GM19455 (cell line): ENCODE results near the gene LYPD8.

ENCODE experiments used
- ATAC-seq: cut with Tn5 transposase; IDR thresholded peaks from one replicate; pipeline ENCODE4 v1.9.1; 2021; ENCODE audit not compliant: unreplicated experiment

The LYPD8 gene

DNA sequence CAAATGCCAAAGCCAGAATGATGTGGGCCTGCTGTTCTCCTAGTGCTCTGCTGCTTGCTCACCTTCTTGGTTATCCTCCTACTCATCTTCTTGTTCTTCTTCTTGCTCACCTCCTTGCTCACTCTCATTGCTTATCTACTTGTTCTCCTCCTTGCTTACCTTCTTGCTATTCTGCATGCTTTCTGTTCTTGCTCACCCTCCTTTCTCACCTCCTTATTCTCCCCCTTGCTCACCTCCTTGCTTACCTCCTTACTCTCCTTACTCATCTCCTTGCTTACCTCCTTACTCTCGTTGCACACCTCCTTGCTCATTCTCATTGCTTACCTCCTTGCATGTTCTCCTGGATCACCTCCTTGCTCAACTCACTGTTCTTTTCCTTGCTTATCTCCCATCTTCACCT lies 52.8 kb downstream of the LYPD8 start, which contains the start of gene OR14I1:
OR14I1 (minus strand) TSS at position 53 of the 400 bp plus-strand sequence.
- no peak for ATAC-seq

GRCh38 chr1:248699099-248699498 lies 56.5 kb downstream of the LYPD8 start:
- no peak for ATAC-seq

GRCh38 chr1:248697907-248698306 lies 57.7 kb downstream of the LYPD8 start:
- no peak for ATAC-seq

- ATAC-seq: no peak
Measured at GRCh38 chr1:248696774-248697173, 58.8 kb downstream of the LYPD8 start.

DNA sequence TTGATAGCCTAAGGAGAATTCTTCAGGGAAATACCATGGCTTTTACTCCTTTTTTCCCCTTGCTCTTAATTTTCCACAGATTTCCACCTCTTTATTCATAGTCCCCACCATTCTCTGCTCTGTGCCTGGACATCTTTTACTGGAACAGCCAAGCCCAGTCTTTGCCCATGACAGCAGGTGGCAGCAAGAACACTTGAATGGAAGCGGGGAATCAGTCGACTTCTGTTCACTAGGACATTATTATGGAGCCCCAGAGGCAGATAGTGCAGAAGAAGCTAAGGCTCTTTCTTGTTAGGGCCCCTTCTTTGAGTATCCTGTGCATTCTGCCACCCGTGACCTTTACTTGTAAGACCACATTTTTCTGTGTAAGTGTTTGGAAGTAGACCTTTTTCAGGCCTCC lies 59.3 kb downstream of the LYPD8 start:
- ATAC-seq: no peak

DNA sequence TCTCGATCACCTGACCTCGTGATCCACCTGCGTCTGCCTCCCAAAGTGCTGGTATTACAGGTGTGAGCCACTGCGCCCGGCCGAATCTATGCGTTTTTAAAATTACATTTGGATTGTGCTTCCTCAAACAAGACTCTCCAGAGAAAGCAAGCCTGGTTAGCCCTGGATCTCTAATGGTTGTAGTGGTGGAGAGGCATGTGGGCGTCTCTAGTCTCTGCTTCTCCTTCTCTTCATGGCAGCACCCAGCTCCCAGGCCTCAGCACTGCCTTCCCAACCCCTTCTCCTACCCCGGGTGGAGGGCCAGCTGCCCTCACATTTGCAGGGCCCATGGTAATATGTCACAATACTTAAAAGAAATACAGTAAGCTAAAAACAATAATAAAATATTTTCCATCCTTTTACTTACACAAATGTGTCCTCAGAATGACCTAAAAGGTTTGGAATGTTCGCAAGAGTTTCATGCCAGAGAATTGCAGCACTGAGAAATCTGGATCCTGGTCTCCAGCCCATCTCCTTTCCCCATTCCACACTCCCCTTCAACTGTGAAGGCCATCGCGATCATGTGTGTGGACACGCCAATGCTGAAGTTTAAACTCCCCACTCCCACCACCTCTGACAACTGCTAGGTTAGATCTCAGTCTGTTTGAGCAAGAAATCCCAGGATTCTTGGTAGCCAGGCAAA lies 60.0 kb downstream of the LYPD8 start:
- ATAC-seq: no peak

DNA sequence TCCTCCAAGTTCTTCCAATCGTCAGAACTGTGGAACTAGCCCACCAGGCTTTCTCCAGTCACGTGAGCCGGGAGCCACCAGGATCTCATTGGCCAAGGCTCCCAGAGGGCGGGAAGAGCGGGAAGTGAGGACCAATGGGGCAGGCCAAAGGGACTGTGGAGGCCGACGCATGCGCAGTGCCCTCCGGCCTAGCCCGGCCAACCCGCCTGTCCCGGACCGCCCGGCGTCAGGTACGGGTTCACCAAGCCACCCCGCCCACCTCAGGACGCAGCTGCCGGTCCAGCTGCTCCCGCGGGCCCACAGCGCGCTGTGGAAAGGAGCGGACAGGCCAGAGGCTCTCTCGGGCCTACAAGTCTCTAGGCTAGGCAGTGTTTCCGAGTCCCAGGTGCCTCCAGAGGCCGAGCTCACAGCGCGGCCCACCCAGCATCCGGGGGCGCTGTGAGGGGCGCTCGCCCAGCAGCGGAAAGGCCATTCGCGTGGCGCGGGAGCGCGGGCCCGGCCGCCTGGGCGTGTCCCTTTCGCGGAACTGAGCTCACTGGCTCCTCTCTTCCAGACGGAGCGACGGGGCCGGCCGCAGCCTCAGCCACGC lies 63.9 kb downstream of the LYPD8 start:
- no peak for ATAC-seq
